ENCODE results near the gene GPR39. TPM values are rescaled to one million over a fixed set of nuclear protein-coding genes. Genes with fewer than 3 reads are reported as not detected.

GPR39 gene
- total RNA-seq, 2 donors from 2014 or later: 12.3 to 14.6 TPM

DNA sequence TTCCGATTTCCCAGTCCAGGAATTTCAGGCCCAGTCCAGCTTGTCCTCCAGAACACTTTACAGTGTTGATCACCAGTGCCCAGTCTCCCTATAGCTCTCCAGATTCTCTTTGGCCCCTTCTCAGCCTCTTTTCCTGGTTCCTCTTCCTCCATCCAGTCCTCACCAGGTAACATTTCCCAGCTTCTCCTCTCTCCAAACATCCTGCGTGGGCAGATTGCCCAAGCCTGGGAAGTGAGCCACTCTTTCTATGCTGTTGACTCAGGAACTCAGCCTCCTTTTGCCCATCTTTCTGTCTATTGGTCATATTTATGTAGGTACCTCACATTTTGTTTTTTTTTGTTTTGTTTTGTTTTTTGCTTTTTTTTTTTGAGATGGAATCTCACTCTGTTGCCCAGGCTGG, 144.0 kb downstream of the GPR39 start:
- no peak overlapping the region for H3K4me3 ChIP-seq
- no peak overlapping the region for H3K9ac ChIP-seq (ENCODE audit: low read depth in 2 of 2, low read length in 2 of 2)
- no peak overlapping the region for H3K27ac ChIP-seq
- intact Hi-C loops (cut with DNase I): no loop called here
- H3K27me3 ChIP-seq: no peaks in the 10 kb centered on the region
- TF ChIP-seq, protein P1, sequence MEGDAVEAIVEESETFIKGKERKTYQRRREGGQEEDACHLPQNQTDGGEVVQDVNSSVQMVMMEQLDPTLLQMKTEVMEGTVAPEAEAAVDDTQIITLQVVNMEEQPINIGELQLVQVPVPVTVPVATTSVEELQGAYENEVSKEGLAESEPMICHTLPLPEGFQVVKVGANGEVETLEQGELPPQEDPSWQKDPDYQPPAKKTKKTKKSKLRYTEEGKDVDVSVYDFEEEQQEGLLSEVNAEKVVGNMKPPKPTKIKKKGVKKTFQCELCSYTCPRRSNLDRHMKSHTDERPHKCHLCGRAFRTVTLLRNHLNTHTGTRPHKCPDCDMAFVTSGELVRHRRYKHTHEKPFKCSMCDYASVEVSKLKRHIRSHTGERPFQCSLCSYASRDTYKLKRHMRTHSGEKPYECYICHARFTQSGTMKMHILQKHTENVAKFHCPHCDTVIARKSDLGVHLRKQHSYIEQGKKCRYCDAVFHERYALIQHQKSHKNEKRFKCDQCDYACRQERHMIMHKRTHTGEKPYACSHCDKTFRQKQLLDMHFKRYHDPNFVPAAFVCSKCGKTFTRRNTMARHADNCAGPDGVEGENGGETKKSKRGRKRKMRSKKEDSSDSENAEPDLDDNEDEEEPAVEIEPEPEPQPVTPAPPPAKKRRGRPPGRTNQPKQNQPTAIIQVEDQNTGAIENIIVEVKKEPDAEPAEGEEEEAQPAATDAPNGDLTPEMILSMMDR (IDR thresholded peaks at IDR 0.05): no peak
- no peak for DNase-seq
- no peaks in the 10 kb centered on the region for H3K4me1 ChIP-seq
- no peaks in the 10 kb centered on the region for H3K36me3 ChIP-seq
- no peaks in the 10 kb centered on the region for H3K9me3 ChIP-seq

DNA sequence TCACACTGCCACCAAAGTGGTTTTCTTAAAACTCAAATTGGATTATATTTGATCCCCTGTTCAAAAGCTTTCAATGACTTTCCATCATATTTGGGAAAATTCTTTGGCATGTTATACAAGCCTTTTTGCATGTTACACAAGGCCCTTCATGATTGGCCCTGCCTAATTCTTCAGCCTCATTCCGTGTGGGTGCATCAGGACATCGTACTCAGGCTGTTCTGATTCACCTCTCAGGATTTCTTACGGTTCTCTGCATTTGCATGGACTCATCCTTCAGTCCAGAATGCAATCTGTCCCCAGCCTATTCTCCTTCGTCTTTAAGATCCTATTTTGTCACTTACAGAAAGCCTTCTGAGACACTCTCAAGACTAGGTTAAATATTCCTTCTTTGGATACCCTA, 145.6 kb downstream of the GPR39 start:
- no peak for DNase-seq
- H3K27me3 ChIP-seq: no peaks in the 10 kb centered on the region
- no peak overlapping the region for H3K27ac ChIP-seq
- H3K9me3 ChIP-seq: no peaks in the 10 kb centered on the region
- H3K4me1 ChIP-seq: no peaks in the 10 kb centered on the region
- intact Hi-C loops (cut with DNase I): no loop called here
- H3K9ac ChIP-seq (ENCODE audit: low read depth in 2 of 2, low read length in 2 of 2): no peak overlapping the region
- H3K36me3 ChIP-seq: no peaks in the 10 kb centered on the region
- TF ChIP-seq, protein P1 (IDR thresholded peaks at IDR 0.05): no peak
- H3K4me3 ChIP-seq: no peak overlapping the region

DNA sequence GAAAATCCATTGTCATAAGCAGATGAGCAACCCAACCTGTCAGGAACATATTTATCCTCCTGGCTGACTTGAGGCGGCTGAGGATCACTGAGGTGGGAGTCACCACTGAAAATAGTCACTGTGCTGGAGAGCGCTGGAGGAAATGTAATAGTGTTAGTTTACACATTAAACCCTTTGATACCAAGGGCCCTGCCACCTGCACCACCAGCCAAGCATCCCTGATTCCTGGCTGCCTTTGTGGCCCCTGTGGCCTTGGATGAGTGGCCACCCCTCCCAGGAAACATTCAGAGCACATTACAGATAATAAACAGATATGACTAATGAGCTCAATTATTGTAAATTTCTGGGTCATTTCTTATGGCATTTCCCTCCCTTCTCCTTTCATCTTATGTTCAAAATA, 147.5 kb downstream of the GPR39 start:
- H3K27ac ChIP-seq: no peak overlapping the region
- TF ChIP-seq, protein P1 (IDR thresholded peaks at IDR 0.05): no peak
- no peak for DNase-seq
- H3K9me3 ChIP-seq: no peaks in the 10 kb centered on the region
- intact Hi-C loops (cut with DNase I): no loop called here
- no peaks in the 10 kb centered on the region for H3K27me3 ChIP-seq
- no peaks in the 10 kb centered on the region for H3K36me3 ChIP-seq
- H3K9ac ChIP-seq (ENCODE audit: low read depth in 2 of 2, low read length in 2 of 2): no peak overlapping the region
- no peak overlapping the region for H3K4me3 ChIP-seq
- no peaks in the 10 kb centered on the region for H3K4me1 ChIP-seq

DNA sequence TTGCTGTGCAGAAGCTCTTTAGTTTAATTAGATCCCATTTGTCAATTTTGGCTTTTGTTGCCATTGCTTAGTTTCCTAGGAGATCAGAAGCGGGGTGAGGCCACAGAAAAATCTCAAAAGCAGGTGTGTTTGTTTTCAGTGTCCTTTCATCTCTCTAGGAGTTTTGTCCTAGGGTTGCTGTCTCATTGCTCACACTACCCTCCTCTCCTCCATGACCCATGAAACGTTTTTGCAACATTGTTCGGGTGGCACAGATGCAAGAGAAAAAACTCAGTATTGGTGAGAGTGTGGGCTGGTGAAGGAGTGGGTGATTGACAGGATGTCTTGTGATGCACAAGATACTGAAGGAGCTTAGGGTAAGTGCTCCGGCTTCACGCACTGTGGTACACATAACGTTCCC, 149.8 kb downstream of the GPR39 start:
- no peak overlapping the region for H3K9ac ChIP-seq (ENCODE audit: low read depth in 2 of 2, low read length in 2 of 2)
- H3K27ac ChIP-seq: no peak overlapping the region
- TF ChIP-seq, protein P1 (IDR thresholded peaks at IDR 0.05): no peak
- no peaks in the 10 kb centered on the region for H3K27me3 ChIP-seq
- no peak for DNase-seq
- no peaks in the 10 kb centered on the region for H3K9me3 ChIP-seq
- no peak overlapping the region for H3K4me3 ChIP-seq
- H3K36me3 ChIP-seq: no peaks in the 10 kb centered on the region
- intact Hi-C loops (cut with DNase I): no loop called here
- no peaks in the 10 kb centered on the region for H3K4me1 ChIP-seq

DNA sequence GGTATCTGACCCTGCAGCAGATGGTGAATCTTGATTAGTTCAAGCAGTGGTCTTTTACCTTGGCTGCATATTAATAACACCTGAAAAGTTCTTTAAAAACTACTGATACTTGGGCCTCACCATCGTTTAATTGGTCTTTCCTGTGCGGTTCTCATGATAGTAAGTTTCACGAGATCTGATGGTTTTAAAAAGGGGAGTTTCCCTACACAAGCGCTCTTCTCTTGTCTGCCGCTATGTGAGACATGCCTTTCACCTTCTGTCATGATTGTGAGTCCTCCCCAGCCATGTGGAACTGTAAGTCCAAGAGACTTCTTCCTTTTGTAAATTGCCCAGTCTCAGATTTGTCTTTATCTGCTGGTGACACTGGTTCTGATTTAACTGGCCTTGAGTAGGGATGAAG, 151.1 kb downstream of the GPR39 start:
- no peak for DNase-seq
- no peaks in the 10 kb centered on the region for H3K4me1 ChIP-seq
- no peak overlapping the region for H3K9ac ChIP-seq (ENCODE audit: low read depth in 2 of 2, low read length in 2 of 2)
- no peak overlapping the region for H3K27ac ChIP-seq
- TF ChIP-seq, protein P1 (IDR thresholded peaks at IDR 0.05): no peak
- H3K27me3 ChIP-seq: no peaks in the 10 kb centered on the region
- no peak overlapping the region for H3K4me3 ChIP-seq
- H3K9me3 ChIP-seq: no peaks in the 10 kb centered on the region
- intact Hi-C loops (cut with DNase I): no loop called here
- H3K36me3 ChIP-seq: no peaks in the 10 kb centered on the region

DNA sequence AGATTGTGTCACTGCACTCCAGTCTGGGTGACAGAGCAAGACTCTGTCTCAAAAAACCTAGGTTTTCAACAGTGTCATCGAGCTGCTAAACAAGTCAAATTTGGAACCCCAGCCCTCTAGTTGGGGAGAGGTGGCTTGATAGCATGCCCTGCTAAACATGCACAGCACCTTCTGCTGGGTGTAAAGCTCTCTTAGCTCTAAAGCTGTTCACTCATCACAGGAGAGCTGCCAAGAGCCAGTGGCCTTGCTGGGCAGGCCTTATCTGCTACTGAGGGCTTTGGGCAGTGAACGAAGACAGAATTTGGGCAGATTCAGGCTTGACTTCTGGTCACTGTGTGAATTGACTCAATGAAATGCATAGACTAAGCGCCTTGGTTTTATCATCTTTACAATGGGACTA, 152.1 kb downstream of the GPR39 start:
- Histone ChIP-seq H3K4me3 (no peak overlapping the region), H3K36me3 (no peaks in the 10 kb centered on the region), H3K9ac (ENCODE audit: low read depth in 2 of 2, low read length in 2 of 2) (no peak overlapping the region), H3K27ac (no peak overlapping the region), H3K27me3 (no peaks in the 10 kb centered on the region), H3K9me3 (no peaks in the 10 kb centered on the region), H3K4me1 (no peaks in the 10 kb centered on the region)
- DNase-seq: no peak
- intact Hi-C loops (cut with DNase I): no loop called here
- TF ChIP-seq, protein P1 (IDR thresholded peaks at IDR 0.05): no peak

Data from colonic mucosa (tissue), 4 donors.